GM10266 (cell line): ENCODE data around the gene DHX29.

ENCODE experiments used
- DNase-seq: peaks from one replicate; pipeline ENCODE4 v3.0.0; 2012; ENCODE audit errors: extremely low spot score
- TF ChIP-seq, protein P1 (sequence below): IDR thresholded peaks from 2 replicates; pipeline ENCODE4 v1.5.1; 2012; ENCODE audit warnings: mild to moderate bottlenecking, low read depth; ENCODE audit not compliant: control insufficient read depth, insufficient read depth; ENCODE audit errors: missing control alignments

Gene DHX29

DNA sequence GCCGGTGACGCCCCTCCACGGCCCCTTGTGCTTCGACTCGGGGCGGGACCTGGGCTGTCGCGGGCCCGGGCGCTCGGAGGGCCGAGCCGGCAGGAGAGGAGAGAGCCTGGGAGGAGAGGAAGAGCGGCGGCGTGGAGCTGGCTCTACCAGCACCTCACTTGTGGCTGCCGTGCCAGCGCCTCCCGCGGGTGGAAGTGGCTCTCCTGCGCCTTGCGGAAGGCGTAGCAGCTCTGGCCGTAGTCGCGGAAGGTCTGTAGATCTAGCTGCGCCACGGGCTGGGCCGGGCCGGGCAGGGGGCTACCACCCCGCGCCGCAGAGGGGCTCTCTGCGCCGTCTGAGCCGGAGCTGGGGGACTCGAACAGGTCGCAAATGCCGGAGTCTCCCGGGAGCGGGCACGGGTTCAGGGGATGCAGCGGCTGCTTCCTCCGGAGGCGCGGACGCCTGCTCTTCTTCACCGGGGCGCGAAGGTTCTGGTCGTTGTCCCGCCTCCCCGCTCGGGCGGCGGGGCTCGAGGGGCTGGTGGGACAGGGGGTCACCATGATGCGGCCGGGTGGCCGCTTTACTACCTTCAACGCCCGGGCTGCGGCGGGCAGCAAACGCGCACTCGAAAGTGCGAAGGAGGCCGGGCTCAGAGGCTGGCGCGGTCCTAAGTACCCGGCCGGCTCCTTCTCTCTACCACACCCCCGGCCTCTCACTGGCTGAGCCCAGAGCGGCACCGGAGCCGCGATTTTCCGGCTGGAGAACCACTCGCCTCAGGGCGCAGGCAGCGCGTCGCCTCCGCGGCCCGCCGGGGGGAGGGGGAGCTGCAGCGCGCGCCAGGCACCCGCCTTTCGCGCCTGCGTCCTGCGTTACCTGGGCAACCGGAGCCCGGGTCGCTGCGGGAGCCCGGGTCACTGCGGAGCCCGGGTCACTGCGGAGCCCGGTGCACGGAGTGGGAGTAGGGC is 74.2 kb downstream of the DHX29 start, which contains the start of gene CCNO:
Gene CCNO, minus strand, starts transcription at position 624 of the 944 bp plus-strand sequence. Its CDS starts 85 bp downstream, at position 539.
- TF ChIP-seq, protein P1, sequence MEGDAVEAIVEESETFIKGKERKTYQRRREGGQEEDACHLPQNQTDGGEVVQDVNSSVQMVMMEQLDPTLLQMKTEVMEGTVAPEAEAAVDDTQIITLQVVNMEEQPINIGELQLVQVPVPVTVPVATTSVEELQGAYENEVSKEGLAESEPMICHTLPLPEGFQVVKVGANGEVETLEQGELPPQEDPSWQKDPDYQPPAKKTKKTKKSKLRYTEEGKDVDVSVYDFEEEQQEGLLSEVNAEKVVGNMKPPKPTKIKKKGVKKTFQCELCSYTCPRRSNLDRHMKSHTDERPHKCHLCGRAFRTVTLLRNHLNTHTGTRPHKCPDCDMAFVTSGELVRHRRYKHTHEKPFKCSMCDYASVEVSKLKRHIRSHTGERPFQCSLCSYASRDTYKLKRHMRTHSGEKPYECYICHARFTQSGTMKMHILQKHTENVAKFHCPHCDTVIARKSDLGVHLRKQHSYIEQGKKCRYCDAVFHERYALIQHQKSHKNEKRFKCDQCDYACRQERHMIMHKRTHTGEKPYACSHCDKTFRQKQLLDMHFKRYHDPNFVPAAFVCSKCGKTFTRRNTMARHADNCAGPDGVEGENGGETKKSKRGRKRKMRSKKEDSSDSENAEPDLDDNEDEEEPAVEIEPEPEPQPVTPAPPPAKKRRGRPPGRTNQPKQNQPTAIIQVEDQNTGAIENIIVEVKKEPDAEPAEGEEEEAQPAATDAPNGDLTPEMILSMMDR = no peak
- DNase-seq = peak; percentile 67

DNA sequence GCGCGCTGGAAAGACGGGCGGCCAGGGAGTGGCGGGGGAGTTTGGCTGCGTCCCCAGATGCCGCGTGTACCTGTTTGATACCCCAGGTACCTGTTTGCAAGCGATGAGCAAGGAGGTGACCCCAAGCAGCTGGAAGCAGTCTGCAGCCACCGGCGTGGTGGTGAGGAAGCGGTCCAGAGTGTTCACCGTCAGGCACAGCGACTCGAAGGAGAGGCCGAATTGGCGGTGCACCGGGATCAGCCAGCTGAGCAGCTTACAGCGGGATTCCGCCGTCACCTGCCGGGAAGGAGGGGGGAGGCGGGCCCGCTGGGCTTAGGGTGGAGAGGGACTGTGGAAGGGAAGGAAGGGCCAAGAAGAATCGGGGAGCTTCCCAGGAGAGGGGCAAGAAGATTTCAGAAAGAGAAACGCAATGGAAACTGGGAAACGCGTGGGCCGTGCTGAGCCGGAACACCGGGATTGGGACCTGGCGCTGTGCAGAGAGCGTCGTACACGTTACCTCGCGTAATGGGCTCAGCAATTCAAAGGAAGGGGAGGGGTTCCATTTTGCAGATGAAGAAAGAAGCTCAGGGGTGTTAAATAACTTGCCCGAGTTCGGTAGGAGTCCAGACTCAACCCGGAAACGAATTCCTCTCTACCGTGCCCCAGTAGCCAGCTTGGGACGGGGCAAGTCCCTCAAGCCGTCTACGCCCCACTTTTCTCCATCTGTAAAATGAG is 75.1 kb downstream of the DHX29 start:
- TF ChIP-seq, protein P1 = no peak

DNA sequence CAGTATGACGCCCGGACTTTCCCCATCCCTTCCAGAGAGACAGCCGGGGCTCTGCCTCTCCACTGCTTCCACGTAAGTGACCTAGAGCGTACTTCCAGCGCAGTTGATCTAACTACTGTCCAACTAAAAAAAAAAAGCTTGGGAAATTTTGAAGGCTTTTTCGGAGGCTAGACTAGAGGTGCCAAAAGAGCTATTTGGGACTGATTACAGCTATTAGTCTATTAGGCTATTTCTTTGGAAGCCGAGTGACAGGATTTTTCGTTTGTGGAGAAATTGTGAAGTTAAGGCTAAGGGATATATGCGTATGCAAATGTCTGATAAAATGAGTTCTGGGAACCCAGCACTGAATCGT is 75.6 kb downstream of the DHX29 start:
- TF ChIP-seq, protein P1 = no peak
- no peak for DNase-seq

More for the DNA sequence above, 75.1 kb downstream of the DHX29 start:
- DNase-seq = peak; percentile 23

DNA sequence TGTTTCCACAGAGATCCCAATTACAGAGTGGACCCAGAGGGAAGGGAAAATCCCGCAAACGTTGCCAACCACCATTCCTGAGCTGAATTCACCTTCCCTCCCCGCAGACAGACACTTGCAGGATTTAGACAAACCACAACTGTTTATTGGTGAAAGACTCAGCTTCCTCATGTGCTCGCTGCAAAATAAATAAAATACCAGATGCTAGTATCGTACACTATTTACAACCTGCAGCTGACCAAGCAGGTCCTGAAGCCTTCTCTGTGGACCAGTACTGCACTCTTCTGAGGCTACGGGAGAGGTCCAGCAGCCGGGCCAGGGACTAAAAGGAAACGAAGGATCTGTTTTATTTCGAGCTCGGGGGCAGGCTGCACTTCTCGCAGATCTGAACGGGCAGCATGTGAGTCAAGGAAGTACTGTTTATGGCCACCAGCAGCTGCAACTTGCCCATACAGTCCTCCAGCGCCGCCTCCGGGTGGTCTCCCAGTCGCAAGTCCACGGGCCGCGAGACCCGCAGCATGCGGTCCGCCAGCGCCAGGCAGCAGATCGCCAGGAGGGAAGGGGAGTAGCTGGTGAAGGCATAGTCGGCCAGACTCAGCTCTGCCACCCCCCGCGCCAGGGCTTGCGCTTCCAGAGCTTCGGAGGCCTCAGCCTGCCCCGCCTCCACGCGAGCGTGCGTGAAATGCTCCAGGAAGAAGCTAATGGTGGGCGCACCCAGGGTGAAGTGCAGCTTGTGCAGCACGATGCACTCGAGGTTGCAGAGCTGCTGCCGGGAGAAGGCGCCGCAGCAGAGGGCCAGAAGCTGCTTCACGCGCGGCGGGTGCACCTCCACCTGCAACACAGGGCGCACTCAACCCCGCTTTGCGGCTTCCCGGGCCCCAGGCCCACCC is 76.2 kb downstream of the DHX29 start:
- peak; percentile 43 for DNase-seq
- TF ChIP-seq, protein P1 = no peak

DNA sequence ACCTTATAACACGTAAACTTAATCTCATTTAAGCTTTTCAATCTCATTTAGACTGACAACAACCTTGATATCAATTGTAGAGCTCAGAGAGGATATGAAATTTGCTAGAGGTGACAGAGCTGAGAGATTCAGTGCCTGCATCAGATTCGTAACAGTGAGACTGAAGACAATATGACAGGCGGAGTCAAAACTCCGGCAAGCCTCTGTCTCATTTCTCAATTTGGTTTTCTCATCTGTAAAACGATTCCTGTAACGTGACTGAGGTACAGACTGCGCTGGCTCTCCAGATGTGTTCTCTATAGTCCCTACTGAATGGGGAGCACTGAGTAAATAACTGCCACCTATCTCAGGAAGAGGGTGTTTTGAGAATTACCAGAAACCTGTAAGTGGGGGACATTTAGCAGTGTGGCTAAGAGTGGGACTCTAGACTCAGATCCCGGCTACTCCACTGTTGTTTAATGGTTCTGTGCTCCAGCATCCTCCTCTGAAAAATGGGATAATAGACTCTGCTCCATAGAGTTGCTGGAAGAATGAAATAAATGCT is 77.3 kb downstream of the DHX29 start:
- peak; percentile 27 for DNase-seq
- TF ChIP-seq, protein P1 = no peak

DNA sequence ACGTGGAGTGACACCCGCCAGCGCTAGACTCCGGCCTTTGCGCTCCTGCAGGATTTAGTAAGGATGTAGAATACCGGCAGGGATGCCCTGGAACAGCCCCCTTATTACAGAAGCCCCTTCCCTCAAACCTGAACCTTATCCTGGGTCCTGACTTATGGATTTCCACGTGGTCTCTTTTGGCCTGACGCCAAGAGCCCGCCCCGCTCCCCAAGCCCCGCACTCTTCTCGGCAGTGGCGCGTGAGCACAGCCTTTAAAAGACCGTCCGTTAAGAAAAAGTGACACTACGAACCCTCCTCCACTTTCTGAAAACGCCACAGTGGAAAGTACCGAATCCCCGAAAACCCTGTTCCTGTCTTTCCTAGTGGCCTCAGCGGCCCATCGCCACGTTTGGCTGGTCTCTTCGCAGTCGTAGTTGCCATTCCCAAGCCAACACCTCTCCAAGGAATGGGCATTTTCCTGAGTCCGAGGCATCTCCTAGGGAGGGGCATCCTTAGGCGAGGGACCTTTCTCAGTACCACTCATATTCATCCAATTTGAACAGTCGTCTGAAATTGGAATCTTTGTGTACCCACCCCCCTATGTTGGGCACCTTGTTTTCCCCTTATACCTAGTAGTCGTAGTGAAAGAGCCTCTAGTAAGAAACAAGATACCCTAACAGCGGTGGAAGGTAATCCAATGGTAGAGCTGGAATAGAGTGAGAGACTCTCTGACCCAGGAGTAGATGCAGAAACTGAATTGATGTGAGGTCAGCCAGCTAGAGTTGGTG is 79.6 kb downstream of the DHX29 start:
- peak; percentile 26 for DNase-seq
- TF ChIP-seq, protein P1 = no peak
